DMS53 (cell line): Measurements from ENCODE around the gene CTNND1.
"Not testable (repeated sequence)": the region's sequence is repeated elsewhere in the genome, so short reads cannot be mapped to it uniquely, and the experiment has no call there.

ENCODE experiments used
- DNase-seq: peaks from one replicate; lab custom pipeline; 2025; lab: John Stamatoyannopoulos, UW

CTNND1 gene, protein sequence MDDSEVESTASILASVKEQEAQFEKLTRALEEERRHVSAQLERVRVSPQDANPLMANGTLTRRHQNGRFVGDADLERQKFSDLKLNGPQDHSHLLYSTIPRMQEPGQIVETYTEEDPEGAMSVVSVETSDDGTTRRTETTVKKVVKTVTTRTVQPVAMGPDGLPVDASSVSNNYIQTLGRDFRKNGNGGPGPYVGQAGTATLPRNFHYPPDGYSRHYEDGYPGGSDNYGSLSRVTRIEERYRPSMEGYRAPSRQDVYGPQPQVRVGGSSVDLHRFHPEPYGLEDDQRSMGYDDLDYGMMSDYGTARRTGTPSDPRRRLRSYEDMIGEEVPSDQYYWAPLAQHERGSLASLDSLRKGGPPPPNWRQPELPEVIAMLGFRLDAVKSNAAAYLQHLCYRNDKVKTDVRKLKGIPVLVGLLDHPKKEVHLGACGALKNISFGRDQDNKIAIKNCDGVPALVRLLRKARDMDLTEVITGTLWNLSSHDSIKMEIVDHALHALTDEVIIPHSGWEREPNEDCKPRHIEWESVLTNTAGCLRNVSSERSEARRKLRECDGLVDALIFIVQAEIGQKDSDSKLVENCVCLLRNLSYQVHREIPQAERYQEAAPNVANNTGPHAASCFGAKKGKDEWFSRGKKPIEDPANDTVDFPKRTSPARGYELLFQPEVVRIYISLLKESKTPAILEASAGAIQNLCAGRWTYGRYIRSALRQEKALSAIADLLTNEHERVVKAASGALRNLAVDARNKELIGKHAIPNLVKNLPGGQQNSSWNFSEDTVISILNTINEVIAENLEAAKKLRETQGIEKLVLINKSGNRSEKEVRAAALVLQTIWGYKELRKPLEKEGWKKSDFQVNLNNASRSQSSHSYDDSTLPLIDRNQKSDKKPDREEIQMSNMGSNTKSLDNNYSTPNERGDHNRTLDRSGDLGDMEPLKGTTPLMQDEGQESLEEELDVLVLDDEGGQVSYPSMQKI

DNA sequence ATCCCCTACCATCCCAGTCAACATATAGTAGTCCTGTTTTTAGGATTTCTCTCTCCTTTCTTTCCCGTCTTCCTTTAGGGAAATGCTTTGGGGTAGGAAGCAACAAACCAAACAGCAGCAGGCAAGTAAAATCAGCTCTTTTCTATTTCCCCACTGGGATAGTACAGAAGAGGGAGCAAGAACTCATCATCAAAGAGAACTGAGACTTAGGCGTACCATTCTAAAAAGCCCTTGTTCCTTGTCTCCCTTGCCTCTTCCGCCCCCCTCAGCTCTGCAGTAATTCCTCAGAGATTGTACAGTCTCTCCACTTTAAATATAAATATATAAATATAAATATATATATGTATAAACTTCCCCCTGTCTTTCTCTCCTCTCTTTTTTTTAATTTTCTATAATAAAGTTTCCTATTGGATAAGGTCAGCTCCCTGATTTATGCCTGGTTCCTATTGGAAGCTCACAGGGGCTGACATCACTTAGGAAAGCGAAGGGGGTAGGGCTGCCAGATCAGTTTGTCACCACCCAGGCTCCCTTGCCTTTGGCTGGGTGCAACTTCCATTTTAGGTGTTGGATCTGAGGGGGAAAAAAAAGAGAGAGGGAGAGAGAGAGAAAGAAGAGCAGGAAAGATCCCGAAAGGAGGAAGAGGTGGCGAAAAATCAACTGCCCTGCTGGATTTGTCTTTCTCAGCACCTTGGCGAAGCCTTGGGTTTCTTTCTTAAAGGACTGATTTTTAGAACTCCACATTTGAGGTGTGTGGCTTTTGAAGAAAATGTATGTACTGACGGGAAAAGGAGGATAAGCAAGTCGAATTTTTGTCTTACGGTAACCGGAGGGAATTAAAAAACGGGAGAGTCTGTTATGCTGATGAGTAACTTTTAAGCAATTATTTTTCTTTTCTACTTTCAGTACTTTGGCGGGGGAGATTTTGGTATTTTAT, at the start of gene CTNND1:
TSS of gene CTNND1 (plus strand) at position 502 of the 934 bp plus-strand sequence. CDS start 29,677 bp downstream, outside the sequence.
- peak; percentile 92 for DNase-seq

DNA sequence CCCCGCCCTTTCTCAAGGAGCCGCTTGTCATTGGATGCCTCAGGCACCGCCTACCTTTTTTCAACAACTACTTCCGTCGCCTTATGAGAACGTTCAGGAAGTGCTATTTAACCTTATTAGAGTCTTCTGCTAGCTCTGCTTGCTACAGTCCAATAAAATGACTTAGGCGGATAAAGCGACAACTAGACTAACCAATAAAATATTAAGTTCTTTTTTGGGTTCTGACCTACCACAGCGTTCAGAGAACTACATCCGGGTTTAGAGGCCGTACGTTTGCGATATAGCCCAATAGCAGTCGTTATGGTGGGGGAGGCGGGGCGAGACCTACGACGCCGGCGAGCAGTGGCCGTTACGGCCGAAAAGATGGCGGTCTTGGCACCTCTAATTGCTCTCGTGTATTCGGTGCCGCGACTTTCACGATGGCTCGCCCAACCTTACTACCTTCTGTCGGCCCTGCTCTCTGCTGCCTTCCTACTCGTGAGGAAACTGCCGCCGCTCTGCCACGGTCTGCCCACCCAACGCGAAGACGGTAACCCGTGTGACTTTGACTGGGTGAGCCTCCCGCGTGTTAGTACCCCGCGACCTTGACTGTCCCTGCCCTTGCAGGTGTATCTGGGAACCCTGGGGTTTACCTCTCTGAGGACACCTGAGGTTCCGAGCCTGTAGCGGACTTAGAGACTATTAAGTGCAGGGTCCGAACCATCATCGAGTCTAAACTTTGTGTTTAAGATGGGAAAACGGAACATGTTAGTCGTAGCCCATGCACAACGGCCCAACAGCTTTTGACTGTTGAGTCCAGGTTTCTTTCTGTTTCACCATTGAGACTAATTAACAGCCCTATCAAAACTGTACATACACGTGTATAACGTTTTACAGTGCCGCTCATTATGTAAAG, 49.1 kb upstream of the CTNND1 start, which contains the start of gene TMX2:
TSS of gene TMX2 (plus strand) at position 338 of the 895 bp plus-strand sequence. CDS start at position 364, 26 bp downstream.
- peak; percentile 94 for DNase-seq

GRCh38 chr11:57713835-57714234, 47.8 kb upstream of the CTNND1 start:
- no peak for DNase-seq

GRCh38 chr11:57716726-57717125, 44.9 kb upstream of the CTNND1 start:
- DNase-seq: not testable (repeated sequence)

DNA sequence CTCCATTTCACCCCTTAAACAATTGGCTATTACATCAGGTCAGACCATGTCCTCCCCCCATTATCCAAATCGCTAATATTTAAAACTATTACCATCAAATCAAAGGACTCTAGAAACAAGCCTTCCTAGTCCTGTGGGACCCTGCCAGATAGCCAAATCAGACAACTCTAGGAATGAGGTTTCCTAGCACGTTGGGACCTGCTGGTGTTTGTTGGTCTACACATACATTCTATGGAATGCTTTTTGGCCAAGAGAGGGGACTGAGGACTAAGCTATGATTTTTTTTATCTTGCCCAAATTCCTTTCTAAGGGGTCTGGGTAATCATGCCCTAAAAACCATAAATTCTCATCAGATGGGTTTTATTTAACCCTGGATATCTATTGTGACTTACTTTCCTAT, 34.4 kb upstream of the CTNND1 start:
- DNase-seq: no peak

DNA sequence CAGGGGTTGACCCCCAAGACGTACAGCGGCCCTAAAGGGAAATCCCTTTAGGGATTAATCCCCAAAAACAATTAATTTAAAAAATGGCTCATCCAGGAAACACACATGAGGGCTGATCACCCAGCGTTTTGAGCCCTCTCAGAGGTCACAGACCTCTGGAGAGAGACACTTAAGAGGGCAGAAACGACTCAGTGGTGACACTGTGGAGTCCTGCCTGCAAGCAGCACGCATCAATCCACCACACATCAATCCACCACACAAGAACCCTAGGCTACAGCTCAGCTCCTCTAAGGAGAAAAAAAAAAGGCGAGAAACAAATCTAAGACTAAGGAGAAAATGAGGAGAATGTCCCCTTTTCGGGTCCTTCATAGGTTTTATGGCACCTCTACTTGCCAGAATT, 32.8 kb upstream of the CTNND1 start:
- no peak for DNase-seq

DNA sequence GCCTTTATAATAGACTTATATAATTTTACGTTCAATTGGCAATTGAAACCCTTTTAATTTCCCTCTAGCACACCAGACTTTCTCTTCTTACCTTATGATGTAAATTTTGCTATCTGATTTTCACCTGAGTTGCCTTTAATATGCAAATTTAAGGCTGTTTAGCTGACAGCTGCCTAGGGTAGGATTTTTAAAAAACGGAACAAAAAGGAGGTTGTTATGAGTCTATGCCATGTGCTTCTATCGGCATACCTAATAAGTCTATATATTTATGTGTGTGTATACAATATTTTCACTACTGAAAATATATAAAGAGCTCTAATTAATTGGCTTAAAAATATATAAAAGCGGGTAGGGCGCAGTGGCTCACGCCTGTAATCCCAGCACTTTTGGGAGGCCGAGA, 32.1 kb upstream of the CTNND1 start:
- no peak for DNase-seq

- no peak for DNase-seq
These were observed 28.9 kb upstream of the CTNND1 start for GRCh38 chr11:57732661-57733060.

DNA sequence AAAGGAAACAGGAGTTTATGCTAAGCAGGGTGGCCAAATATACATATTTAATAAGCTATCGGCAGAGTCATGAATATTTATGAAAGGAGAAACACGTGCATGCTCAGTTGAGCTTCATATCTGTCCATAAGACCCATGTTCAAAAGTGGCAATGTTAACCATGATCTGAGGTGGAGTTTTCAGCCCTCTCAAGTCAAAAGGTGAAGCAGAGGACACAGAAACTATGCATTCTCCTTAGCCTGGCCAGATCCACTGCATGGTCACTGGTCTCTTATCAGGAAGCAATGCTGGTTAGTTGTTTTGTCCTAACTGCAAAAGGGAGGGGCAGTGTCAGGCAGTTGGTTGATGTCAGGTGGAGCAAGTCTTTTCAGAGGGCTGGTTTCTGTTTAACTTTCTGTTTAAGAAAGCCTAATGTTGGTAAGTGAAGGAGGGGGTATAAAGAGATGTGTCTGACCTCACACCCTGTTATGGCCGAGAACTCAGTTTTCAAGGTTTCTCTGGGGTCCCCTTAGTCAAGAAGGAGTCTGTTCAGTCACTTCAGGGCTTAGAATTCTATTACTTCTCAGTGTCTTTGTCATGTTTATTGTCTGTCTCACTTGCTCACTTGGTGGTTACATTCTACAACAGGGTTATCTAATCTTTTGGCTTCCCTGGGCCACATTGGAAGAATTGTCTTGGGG, 25.8 kb upstream of the CTNND1 start:
- DNase-seq: no peak

GRCh38 chr11:57741132-57742086, 20.2 kb upstream of the CTNND1 start, which contains the start of gene SELENOH:
Gene SELENOH, plus strand, starts transcription at chr11:57741491. Its CDS starts 105 bp downstream, at chr11:57741596.
- peak; percentile 93 for DNase-seq

DNA sequence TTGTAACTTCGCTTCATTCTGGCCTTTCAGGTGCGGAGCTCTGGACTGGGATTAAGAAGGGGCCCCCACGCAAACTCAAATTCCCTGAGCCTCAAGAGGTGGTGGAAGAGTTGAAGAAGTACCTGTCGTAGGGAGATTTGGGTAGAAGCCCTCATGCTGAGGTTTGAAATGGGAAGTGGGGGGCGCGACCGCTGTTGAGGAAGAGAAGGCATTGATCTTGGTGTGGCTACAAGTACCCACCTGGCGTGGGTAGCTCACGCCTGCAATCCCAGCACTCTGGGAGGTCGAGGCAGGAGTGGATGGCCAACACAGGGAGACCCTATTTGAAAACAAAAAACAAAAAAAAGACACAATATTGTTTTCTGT, 19.5 kb upstream of the CTNND1 start:
- DNase-seq: no peak

DNA sequence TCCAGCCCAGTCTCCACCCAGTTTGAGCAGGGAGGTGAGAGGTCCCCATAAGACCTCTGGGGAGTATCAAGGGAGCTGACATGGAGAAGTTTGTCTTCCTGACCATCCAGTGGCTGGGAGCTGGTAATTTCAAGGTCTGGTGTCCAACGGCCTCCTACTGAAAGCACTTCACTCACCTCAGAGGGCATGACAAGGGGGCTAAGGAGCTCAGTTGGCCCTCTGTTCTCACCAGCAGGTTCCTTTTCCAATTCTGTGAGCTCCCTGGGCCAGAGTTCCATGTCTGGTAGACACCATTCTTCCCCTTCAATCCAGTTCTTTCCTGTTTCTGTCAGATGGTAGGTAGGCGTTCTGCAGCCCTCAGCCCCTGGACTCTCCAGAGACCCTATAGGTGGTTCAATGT, 17.2 kb upstream of the CTNND1 start:
- DNase-seq: no peak

GRCh38 chr11:57745206-57745605, 16.4 kb upstream of the CTNND1 start:
- DNase-seq: no peak

DNA sequence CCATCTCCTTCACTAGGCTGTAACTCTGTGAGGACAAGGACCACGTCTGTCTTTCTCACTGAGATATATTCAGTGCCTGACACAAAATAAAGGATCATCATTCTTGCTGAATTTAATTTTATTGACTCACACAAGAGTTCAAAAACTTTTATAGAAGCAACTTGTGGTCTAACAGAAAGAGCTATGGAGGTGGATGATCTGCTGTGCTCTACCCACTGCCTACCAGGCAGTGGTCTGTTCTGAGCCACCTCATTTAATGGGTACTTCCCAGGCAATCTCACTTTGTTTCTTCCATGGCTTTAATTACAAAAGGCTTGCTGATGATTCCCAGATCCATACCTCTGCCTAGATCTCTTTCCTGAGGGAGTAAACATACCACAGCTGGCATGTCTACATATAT, 14.7 kb upstream of the CTNND1 start:
- DNase-seq: no peak

DNA sequence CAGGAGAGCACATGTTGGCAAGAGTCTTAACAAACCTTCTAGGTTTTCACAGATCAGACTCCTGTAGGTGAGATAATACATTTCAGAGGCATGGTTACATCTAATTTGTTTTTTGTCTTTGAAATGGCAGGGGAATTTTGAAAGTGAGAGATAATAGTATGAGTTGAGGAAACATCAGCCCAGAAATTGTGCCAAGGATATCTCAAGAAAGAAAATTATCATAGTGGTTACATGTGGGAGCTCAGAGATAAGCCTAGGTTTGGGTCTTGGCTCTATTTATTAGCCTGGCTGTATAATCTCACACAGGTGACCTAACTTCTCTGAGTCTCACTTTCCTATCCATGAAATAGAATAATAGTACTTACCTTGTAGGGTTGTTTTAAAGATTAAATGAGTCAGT, 10.4 kb upstream of the CTNND1 start:
- no peak for DNase-seq

DNA sequence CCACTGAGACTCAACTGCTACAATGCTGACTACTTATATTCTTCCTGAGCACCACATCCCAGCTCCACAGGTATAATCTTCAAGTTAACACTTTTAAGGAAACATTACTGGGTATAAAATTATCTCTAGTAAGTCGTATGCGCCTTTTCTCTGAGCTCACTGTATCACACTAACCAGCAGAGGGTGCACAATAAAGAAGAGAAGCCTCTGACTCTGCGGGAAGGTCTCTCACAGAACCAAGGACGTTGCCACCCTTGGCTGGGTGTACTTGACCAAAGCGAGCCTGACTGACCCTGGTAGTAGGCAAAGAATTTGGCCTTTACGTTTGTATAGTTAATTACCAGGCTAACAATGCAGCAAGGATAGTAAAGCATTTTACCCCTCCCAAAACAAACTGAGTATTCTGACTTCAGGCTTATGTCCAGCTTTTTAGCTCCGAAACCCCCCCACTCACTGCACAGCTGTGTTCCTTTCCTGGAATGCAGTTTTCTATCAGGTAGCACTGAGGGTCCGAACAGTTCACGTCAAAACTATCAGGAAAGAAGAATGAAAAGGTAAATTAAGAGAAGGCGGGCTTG, 9.8 kb upstream of the CTNND1 start, which contains the start of gene BTBD18:
TSS of gene BTBD18 (minus strand) at position 144 of the 578 bp plus-strand sequence. CDS start 631 bp downstream, outside the sequence.
- peak; percentile 76 for DNase-seq

DNA sequence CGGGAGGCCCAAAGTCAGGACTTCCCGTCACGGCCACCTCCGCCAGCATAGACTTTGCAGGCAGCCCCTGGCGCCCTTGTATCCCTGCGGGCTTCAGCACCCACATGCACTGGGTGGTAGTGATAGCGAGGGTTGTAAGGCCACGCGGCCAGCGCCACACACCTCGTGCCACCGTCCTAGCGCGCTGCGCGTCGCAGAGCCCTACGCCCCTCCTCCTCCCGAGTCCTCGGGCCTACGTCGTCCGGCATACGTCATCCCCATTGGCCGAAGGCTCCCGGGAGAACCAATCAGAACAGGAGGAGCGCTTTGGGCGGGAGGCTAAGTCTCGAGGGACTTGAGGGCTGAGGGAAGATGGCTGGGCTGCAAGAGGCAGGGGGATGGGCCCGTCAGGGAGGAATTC, 8.6 kb upstream of the CTNND1 start:
- no peak for DNase-seq

DNA sequence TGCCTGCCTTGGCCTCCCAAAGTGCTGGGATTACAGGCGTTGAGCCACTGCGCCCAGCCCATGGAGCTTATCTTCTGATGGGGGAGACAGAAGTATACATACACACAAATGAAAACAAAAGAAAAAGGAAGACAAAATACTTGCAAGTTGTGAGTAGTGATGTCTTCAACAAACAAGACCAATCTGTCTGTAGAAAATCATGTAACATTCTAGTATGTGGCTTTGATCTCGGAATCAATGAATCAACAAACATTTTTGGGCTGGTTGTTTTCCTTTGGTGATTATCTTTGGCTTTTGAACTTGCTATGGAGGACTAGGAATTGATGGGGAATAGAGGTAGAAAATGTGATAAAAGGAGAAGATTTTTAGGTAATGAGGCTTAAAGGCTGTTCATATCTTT, 3.4 kb upstream of the CTNND1 start:
- DNase-seq: no peak
